Neuron (in vitro differentiated cells): ENCODE results near the gene CC2D1A.

ENCODE experiments used
- H2AFZ ChIP-seq: one replicate; pipeline ENCODE4 v1.6.1; 2013; ENCODE audit warnings: low read depth, mild to moderate bottlenecking, inconsistent platforms, low read length, moderate library complexity
- H3K27me3 ChIP-seq: one replicate; pipeline ENCODE4 v1.6.1; 2013; ENCODE audit warnings: low read length; ENCODE audit not compliant: insufficient read depth
- H3K36me3 ChIP-seq: one replicate; pipeline ENCODE4 v1.6.1; 2013; ENCODE audit warnings: low read length; ENCODE audit not compliant: insufficient read depth
- H3K4me1 ChIP-seq: one replicate; pipeline ENCODE4 v1.6.1; 2013; ENCODE audit warnings: low read length; ENCODE audit not compliant: insufficient read depth
- H3K4me3 ChIP-seq: 2 replicates; pipeline ENCODE4 v1.5.1; 2013; ENCODE audit warnings: mild to moderate bottlenecking, low read length, moderate library complexity
- H3K9me3 ChIP-seq: one replicate; pipeline ENCODE4 v1.6.1; 2013; ENCODE audit warnings: low read length

Gene CC2D1A

DNA sequence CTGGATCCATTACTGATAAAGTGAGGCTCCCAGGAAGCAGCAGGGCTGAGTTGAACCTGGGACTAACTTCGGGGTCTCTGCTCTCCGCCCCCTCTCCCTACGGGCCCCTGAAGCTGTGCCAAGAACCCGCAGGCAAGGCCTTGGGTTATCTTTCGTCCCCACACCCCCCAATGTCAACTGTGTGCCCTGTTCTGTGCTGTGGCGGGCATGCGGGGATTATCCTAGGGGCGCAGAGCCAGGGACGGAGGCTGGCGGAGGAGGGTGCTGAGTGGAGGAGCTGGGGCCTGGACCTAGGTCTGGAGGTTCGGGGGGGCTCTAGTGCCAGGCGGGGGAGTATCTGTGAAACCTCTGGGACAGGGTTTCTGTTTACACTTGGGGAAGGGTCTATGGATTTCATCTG lies 73.7 kb downstream of the CC2D1A start:
- Histone ChIP-seq H3K9me3 (no peaks in the 10 kb centered on the region), H3K36me3 (peaks cover 30% of the 10 kb centered on the region), H3K27me3 (no peaks in the 10 kb centered on the region), H3K4me1 (no peaks in the 10 kb centered on the region), H2AFZ (no peak overlapping the region), H3K4me3 (no peak overlapping the region)

DNA sequence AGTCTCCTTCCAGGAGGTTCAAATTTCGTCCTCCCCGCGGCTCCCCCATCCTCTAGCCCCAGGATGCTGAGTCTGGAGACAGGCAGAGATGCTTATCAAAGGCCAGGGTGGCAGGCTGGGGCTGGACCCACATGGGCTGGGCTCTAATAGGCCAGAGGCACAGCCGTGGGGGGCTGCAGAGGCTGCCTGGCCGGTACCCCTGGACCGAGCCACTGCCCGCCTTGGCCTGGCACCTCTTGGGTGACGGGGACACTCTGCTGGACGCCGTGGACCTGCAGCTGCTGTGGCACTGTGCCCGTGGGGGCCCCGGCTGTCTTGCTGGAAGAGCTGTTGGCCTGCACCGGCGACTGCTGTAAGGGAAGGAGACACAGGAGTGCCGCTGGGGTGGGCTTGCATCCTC lies 74.3 kb downstream of the CC2D1A start:
- Histone ChIP-seq H3K9me3 (no peaks in the 10 kb centered on the region), H3K27me3 (no peaks in the 10 kb centered on the region), H3K36me3 (peaks cover 30% of the 10 kb centered on the region), H3K4me3 (no peak overlapping the region), H2AFZ (no peak overlapping the region), H3K4me1 (no peaks in the 10 kb centered on the region)
